ENCODE measurements around the gene DPEP2.

DPEP2 gene

DNA sequence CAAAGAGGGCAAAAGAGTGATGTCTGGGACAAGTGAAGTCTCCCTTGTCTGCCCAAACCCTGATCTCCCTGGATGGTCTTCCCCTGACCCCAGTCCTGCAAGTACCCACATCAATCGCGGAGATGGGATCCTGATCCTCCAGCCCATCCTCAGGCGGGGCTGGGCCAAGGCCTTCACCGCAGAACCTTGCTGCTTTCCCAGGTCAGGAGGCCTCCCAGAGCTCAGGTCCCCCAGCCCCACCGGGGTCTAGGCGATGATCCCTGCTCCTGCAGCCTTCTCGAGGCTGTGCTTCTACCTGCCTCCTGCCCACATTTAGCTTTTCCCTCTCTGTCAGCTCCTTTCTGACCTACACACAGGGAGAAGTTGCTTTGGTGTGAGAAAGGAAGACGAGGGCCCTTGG is 37.1 kb downstream of the DPEP2 start:
- Mint-ChIP-seq H3K9me3 (no peaks in the 10 kb centered on the region), H3K27me3 (ENCODE audit: low read depth) (no peaks in the 10 kb centered on the region), H3K4me1 (ENCODE audit: low read depth) (peaks cover 18% of the 10 kb centered on the region), H3K27ac (no peak overlapping the region), H3K4me3 (no peak overlapping the region), H3K36me3 (ENCODE audit: low read depth) (peaks cover 12% of the 10 kb centered on the region)

DNA sequence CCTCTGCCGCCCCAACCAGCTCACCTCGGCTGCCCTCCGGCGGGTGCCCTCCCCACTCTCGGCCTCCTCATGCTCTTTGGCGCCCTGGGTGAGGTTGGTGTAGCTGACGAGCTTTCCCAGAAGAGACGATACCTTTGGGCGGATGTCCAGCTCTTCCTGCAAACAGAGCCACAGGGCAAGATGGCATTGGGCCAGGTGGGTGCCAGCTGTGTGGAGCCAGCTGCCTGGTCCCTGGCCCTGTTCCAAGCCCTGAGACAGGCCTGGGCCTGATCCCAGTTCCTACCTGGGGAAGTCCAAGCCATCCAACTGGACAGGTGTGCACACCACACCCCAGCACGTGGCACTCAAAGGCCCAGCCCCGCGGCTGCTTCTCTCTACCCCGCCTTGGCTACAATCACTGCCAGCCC is 37.7 kb downstream of the DPEP2 start:
- Mint-ChIP-seq H3K4me3 (no peak overlapping the region), H3K27ac (no peak overlapping the region), H3K4me1 (ENCODE audit: low read depth) (peaks cover 12% of the 10 kb centered on the region), H3K36me3 (ENCODE audit: low read depth) (peaks cover 12% of the 10 kb centered on the region), H3K27me3 (ENCODE audit: low read depth) (no peaks in the 10 kb centered on the region), H3K9me3 (no peaks in the 10 kb centered on the region)

DNA sequence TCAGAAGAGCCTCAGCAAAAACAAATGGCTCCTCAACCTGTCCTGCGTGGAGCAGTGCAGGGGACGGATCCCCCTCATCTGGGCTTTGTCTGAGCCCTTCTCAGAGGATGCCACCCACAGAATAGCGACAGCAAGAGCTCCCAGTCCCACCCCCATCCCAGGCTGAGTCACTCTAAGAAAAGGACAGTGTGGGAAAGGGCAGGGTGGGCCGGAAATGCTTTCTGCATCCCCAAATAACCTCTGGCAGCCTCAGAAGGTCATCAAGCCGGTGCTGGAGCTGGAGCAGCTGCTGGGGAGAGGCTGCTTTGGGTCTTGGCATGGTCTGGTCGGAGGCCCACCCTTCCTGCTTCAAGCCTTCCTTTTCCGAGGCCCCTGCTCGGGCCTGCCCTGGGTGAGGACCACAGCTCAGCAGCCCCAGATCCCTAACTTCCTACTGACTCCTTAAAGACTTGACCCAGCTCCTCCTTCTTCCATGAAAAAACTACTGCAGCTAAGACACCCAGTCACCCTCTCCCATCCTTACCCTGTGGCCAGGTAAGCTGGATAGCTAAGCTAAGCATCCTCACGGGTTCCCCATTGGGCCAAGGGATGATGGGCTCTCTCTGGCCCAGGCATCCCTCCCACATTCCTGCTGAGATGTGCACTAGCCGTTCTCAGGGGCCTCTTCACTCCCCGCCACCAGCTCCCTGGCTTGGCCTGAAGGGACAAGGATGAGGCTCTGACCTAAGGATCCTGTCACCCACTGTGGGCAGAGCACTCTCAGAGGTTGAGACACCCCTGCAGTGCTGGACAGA is 39.6 kb downstream of the DPEP2 start:
- no peak overlapping the region for H3K27ac Mint-ChIP-seq
- peaks cover 12% of the 10 kb centered on the region for H3K36me3 Mint-ChIP-seq (ENCODE audit: low read depth)
- H3K27me3 Mint-ChIP-seq (ENCODE audit: low read depth) = no peaks in the 10 kb centered on the region
- no peaks in the 10 kb centered on the region for H3K9me3 Mint-ChIP-seq
- no peak overlapping the region for H3K4me3 Mint-ChIP-seq
- H3K4me1 Mint-ChIP-seq (ENCODE audit: low read depth) = no peaks in the 10 kb centered on the region

DNA sequence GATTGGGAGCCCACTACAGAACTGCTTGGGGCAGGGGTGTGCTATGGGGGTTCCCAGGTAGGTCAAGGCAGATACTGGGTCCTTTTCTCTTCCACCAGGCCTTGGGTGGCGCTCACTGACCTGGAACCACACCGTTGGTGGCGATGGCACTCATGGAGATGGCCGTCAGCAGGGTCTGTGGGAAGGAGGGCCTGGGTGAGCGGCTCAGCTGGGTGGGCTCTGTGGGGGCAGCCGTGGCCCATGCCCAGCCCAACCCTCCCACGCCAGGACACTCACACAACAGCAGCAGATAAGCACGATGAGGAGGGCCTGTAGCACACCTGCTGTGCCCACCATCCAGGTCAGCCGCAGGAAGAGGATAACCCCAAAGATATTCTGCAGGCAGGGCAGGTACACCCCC is 41.7 kb downstream of the DPEP2 start:
- H3K36me3 Mint-ChIP-seq (ENCODE audit: low read depth) = peaks cover 10% of the 10 kb centered on the region
- no peak overlapping the region for H3K27ac Mint-ChIP-seq
- H3K9me3 Mint-ChIP-seq = no peaks in the 10 kb centered on the region
- H3K27me3 Mint-ChIP-seq (ENCODE audit: low read depth) = no peaks in the 10 kb centered on the region
- H3K4me1 Mint-ChIP-seq (ENCODE audit: low read depth) = no peaks in the 10 kb centered on the region
- no peak overlapping the region for H3K4me3 Mint-ChIP-seq

DNA sequence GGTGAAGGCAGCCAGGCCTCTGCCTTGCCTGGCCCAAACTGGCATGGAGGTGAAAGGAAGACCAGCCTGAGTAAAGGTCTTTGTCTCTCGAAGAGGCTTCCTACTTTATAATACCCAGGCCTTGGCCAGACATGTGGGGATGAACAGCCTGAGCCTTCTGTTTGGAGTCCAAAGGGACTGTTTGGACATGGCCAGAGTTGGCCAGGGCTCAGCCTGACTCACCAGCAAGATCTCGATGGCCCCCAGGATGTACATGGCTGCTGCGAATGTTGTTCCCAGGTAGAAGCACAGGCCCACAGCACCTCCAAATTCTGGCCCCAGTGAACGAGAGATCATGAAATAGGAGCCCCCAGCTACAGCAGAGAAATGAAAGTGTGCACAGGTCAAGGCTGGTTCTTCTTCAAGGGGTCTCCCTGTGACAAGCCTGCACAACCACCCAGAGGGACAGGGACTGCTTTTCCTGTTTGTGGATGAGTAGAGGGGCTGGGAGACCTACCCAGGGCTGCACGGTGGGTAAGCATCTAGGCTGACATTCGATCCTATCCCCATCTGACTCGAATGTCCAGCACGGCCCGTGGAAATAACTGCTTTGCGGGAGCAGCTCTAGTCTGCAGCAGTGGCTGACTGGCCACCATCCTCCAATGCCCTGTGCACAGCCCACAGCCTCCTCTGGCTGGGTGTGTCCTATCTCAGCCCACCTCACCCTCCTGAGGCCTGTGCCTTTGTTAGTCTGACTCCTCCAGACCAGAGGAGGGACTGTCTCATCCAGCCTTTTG is 44.7 kb downstream of the DPEP2 start:
- Mint-ChIP-seq H3K27ac (no peak overlapping the region), H3K27me3 (ENCODE audit: low read depth) (no peaks in the 10 kb centered on the region), H3K36me3 (ENCODE audit: low read depth) (peaks cover 7% of the 10 kb centered on the region), H3K4me3 (no peak overlapping the region), H3K4me1 (ENCODE audit: low read depth) (no peaks in the 10 kb centered on the region), H3K9me3 (no peaks in the 10 kb centered on the region)

DNA sequence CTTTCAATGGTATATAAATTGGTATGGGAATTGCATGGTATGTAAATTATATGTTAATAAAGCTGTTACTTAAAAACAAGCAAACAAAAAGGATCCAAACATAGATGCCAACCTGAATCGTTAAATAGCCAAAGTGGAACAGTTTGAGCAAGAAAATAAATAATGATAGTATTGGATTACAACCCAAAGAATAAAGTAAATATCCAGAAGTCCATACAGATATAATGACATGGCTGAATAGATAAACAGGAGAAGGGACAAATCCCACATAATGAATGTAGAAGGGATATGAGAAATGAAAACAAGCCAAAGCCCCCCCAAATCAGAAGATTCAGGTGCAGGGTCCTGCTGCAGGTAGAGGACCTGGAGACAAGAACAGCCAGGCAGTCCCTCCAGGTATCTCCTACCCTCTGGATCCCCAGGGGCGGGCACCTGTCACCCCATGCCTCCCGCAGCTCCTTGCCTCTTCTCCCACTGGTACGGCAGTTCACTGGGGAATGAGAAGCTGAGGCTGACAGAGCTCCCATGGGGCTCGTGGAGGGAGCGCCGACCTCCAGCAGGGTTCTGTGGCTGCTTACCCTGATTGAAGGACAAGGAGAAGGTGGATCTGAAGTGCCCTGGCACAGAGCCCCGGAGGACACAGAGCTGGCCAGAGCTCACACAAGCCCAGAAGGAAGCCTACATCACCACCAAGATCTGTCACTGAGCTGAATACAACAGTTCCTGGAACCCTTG is 45.5 kb downstream of the DPEP2 start:
- no peaks in the 10 kb centered on the region for H3K27me3 Mint-ChIP-seq (ENCODE audit: low read depth)
- H3K4me3 Mint-ChIP-seq = no peak overlapping the region
- H3K36me3 Mint-ChIP-seq (ENCODE audit: low read depth) = peaks cover 7% of the 10 kb centered on the region
- no peaks in the 10 kb centered on the region for H3K9me3 Mint-ChIP-seq
- no peaks in the 10 kb centered on the region for H3K4me1 Mint-ChIP-seq (ENCODE audit: low read depth)
- no peak overlapping the region for H3K27ac Mint-ChIP-seq

DNA sequence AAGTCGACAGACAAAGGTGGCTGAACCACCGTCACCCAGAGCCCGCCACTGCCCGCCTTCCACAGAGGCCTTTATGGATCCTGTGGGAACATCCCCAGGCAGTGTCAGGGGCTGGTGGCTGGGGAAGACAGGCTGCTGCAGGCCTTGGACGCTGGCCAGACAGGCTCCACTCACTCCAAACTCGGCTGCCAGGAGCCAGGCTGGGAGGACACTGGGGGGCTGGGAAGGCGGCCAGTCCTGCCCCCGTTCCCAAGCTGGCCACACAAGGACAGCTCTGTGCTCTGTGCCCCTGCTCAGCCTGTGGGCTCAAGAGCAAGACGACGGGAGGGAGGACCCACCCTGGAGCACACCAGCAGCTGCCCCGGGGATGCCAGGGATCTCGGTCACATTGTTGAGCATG is 47.8 kb downstream of the DPEP2 start:
- no peaks in the 10 kb centered on the region for H3K4me1 Mint-ChIP-seq (ENCODE audit: low read depth)
- no peak overlapping the region for H3K4me3 Mint-ChIP-seq
- H3K27me3 Mint-ChIP-seq (ENCODE audit: low read depth) = no peaks in the 10 kb centered on the region
- H3K9me3 Mint-ChIP-seq = no peaks in the 10 kb centered on the region
- H3K27ac Mint-ChIP-seq = no peak overlapping the region
- H3K36me3 Mint-ChIP-seq (ENCODE audit: low read depth) = peaks cover 1% of the 10 kb centered on the region

DNA sequence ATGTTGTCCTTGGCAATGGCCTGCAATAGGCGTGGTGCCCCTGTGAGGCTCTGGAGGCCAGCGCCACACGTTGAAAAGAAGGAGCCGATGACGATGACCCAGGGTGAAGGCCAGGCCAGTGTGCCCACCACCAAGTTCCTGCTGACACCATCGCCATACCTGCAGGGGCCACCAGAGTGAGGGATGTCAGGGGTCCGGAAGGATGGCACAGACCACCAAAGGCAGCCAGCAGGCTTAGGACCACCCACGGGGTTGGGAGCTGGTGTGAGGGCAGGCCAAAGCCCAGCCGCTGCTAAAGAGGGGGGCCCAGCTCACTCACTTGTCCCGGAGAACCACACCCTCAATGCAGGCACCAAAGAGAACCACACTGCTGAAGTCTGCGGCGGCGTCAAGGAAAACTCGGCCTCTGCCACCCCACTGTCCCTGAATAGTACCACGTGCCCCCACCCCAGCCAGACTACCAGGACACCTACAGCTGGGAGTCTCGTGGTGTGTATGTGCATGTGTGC is 48.9 kb downstream of the DPEP2 start:
- no peaks in the 10 kb centered on the region for H3K4me1 Mint-ChIP-seq (ENCODE audit: low read depth)
- H3K4me3 Mint-ChIP-seq = no peak overlapping the region
- peaks cover 1% of the 10 kb centered on the region for H3K36me3 Mint-ChIP-seq (ENCODE audit: low read depth)
- H3K9me3 Mint-ChIP-seq = no peaks in the 10 kb centered on the region
- H3K27me3 Mint-ChIP-seq (ENCODE audit: low read depth) = no peaks in the 10 kb centered on the region
- H3K27ac Mint-ChIP-seq = no peak overlapping the region

DNA sequence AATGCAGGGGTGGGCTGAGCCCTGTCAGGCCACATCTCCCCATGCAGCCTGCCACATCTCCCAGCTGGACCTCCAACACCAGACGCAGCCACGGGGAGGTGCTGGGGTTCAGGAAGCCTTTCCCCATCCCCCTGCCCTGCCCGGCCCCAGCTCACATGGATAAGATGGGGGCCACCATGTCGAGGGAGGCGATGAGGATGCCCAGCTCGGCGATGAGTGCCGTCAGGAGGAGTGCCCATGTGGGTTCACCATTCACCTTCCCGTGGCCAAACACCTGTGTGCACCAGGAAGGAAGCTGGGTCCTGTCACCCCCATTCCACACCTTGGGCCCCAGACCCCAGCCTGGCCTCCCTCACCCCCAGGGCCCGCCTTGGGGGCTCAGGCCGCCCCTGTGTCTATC is 49.6 kb downstream of the DPEP2 start:
- peaks cover 1% of the 10 kb centered on the region for H3K36me3 Mint-ChIP-seq (ENCODE audit: low read depth)
- no peaks in the 10 kb centered on the region for H3K4me1 Mint-ChIP-seq (ENCODE audit: low read depth)
- no peak overlapping the region for H3K4me3 Mint-ChIP-seq

DNA sequence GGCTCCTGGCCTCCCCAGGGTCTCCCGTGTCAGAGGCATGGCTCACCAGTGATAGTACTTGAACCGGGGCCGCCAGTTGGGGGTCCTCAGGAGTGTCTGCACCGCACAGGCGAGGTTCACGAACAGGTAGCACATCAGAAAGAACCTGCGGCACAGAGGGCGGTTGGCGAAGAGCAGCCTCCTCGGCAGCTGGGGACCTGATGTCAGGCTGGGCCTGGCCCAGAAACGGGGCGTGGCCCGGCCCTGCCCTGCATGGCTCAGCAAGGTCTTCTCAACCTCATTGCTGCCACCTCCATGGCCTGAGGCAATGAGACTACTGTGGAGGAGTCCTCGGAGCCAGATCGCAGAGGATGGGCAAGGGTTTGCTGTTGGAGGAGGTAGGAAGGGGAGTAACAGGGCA is 51.3 kb downstream of the DPEP2 start:
- Mint-ChIP-seq H3K27ac (peak overlapping the region; percentile 8), H3K36me3 (ENCODE audit: low read depth) (peaks cover 4% of the 10 kb centered on the region), H3K27me3 (ENCODE audit: low read depth) (no peaks in the 10 kb centered on the region), H3K4me3 (no peak overlapping the region), H3K9me3 (no peaks in the 10 kb centered on the region), H3K4me1 (ENCODE audit: low read depth) (no peaks in the 10 kb centered on the region)

More for the DNA sequence above, 49.6 kb downstream of the DPEP2 start:
- no peaks in the 10 kb centered on the region for H3K27me3 Mint-ChIP-seq (ENCODE audit: low read depth)
- no peak overlapping the region for H3K27ac Mint-ChIP-seq
- H3K9me3 Mint-ChIP-seq = no peaks in the 10 kb centered on the region

DNA sequence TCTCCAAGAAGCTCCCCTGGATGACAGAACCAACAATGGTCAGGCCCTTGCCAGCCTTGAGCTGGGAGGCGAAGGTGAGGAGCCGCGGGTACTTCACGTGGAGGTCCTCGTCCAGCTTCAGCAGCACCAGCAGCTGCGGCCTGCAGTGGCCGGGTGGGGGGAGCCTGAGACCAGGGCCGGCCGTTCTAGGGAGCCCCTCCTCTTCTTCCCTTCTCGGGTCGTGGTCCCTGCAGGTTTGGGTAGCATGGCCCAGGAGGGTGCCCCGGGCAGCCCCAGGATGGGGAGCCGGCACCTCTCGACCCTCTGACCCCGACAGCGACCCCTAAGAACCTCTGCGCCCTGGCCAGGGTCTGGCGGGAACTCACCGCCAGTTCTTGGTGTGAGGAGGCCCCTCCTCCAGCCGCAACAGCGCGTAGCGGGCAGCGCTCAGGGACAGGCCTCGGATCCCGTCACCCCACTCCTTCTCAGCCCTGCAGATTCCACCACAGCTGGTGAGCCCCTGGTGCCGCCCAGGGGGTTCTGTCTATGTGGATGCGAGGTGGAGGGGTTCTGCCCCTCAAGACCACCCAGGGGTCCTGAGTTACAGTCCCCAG is 52.2 kb downstream of the DPEP2 start:
- no peaks in the 10 kb centered on the region for H3K9me3 Mint-ChIP-seq
- H3K27me3 Mint-ChIP-seq (ENCODE audit: low read depth) = no peaks in the 10 kb centered on the region
- H3K4me1 Mint-ChIP-seq (ENCODE audit: low read depth) = no peaks in the 10 kb centered on the region
- H3K36me3 Mint-ChIP-seq (ENCODE audit: low read depth) = peaks cover 5% of the 10 kb centered on the region
- no peak overlapping the region for H3K27ac Mint-ChIP-seq
- H3K4me3 Mint-ChIP-seq = no peak overlapping the region

DNA sequence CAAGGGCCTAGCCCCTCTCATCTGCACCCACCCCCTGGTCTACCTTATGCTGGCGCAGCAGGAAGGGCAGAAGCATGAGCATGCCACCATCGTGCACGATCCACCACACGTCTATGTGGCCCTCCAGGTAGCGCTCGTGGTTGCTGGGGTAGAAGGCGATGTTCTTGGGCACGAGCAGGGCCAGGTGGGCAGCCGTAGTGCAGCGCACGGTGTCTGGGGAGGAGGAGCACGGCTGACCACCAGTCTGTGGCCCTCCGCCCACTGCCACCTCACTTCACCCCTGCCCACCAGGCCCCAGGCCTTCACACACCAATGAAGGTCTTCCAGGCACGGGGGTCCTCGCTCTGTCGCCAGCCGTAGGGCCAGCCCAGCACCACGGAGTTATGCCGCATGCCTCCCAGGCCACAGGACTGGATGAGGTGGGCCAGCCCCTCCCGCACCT is 53.1 kb downstream of the DPEP2 start:
- peaks cover 7% of the 10 kb centered on the region for H3K36me3 Mint-ChIP-seq (ENCODE audit: low read depth)
- H3K27me3 Mint-ChIP-seq (ENCODE audit: low read depth) = no peaks in the 10 kb centered on the region
- peaks cover 6% of the 10 kb centered on the region for H3K4me1 Mint-ChIP-seq (ENCODE audit: low read depth)
- H3K27ac Mint-ChIP-seq = no peak overlapping the region
- H3K4me3 Mint-ChIP-seq = no peak overlapping the region
- no peaks in the 10 kb centered on the region for H3K9me3 Mint-ChIP-seq

DNA sequence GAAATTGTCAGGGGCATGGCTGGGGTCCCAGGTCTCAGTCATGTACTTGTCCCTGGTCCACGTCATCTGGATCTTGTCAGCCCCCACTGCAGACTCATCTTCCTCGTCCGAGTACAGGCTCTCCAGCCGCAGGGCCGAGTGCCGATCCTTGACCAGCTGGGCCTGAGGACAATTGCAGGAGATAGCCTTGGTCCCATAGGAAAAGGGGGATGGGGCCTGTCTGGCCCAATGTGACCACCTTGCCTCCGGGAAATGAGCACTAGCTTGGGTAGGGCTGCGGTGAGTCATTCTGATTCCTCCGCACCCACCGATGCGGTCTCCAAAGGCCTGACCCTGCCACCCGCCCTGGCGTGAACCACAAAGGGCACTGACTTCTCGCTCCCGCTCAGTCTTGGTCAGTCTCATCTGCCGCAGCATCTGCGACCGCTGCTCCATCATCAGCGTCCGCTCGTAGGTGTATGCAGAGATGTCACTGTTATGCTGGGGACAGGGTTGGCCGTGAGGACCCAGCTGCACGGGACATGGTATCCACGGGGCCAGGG is 53.8 kb downstream of the DPEP2 start:
- Mint-ChIP-seq H3K4me3 (no peak overlapping the region), H3K27ac (no peak overlapping the region), H3K36me3 (ENCODE audit: low read depth) (peaks cover 7% of the 10 kb centered on the region), H3K4me1 (ENCODE audit: low read depth) (peaks cover 8% of the 10 kb centered on the region), H3K9me3 (no peaks in the 10 kb centered on the region), H3K27me3 (ENCODE audit: low read depth) (no peaks in the 10 kb centered on the region)
